Measurements from ENCODE around the gene RELN. TPM values are rescaled to one million over a fixed set of nuclear protein-coding genes. Genes with fewer than 3 reads are reported as not detected.
A peak's percentile ranks its signal among the peaks of the same experiment; 100 is the strongest.

RELN gene
- total and polyA plus RNA-seq, 2 of the 13 experiments (the other 11 are each of a cell fraction or from before 2014, with no cell fraction given), result 315 to 332 TPM

DNA sequence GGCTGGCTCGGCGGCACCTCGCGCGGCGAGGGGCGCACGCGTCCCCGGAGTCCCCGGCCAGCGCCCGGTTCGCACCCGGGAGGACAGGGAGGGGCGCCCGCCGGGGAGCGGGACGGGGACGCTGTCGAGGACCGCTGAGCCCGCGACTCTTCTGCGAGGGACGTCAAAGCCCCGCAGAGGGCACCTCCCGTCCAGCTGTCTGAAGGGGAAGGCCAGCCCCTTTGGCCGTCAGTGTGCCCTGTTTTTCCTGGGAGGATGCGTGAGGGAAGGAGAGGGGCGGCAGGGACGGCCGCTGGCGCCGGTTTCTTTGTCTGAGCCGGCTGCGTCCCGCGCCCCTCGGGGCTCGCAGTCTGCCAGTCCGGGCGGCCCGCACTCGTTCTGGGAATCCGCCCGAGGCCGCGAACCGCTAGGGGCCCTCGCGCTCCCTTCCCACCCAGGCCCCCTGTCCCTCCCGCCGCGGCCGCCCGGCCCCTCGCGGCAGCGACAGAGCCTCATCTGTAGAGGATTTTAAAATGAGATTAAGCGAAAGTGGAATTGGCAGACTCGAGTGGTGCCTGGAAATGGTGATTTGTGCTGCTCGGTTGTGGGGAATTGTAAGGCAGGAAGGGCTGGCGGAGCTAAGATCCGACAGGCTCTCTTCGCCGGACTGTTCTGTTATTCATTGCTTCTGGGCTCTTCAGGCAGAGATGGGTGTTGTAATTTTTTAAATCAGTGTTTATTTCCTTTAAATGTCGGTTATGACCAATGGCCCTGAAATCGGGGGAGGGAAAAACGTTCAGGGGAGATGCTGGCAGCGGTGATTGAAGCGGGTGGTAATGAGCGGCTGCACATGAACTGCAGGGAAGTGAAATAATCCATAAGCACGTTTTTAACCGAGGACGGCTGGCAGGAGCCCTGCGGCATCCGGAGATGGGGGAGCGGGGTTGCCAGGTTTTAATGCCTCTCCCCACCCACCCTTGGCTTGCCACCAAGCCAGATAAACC lies 618 bp upstream of the RELN start (continued):
- TF ChIP-seq, protein P1, sequence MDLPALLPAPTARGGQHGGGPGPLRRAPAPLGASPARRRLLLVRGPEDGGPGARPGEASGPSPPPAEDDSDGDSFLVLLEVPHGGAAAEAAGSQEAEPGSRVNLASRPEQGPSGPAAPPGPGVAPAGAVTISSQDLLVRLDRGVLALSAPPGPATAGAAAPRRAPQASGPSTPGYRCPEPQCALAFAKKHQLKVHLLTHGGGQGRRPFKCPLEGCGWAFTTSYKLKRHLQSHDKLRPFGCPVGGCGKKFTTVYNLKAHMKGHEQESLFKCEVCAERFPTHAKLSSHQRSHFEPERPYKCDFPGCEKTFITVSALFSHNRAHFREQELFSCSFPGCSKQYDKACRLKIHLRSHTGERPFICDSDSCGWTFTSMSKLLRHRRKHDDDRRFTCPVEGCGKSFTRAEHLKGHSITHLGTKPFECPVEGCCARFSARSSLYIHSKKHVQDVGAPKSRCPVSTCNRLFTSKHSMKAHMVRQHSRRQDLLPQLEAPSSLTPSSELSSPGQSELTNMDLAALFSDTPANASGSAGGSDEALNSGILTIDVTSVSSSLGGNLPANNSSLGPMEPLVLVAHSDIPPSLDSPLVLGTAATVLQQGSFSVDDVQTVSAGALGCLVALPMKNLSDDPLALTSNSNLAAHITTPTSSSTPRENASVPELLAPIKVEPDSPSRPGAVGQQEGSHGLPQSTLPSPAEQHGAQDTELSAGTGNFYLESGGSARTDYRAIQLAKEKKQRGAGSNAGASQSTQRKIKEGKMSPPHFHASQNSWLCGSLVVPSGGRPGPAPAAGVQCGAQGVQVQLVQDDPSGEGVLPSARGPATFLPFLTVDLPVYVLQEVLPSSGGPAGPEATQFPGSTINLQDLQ (CRISPR knock-in tag; IDR thresholded peaks at IDR 0.05), result no peak
- no peak for TF ChIP-seq ZNF337 (CRISPR knock-in tag; IDR thresholded peaks at IDR 0.05; ENCODE audit: borderline replicate concordance, low read depth)
- TF ChIP-seq, protein P2, sequence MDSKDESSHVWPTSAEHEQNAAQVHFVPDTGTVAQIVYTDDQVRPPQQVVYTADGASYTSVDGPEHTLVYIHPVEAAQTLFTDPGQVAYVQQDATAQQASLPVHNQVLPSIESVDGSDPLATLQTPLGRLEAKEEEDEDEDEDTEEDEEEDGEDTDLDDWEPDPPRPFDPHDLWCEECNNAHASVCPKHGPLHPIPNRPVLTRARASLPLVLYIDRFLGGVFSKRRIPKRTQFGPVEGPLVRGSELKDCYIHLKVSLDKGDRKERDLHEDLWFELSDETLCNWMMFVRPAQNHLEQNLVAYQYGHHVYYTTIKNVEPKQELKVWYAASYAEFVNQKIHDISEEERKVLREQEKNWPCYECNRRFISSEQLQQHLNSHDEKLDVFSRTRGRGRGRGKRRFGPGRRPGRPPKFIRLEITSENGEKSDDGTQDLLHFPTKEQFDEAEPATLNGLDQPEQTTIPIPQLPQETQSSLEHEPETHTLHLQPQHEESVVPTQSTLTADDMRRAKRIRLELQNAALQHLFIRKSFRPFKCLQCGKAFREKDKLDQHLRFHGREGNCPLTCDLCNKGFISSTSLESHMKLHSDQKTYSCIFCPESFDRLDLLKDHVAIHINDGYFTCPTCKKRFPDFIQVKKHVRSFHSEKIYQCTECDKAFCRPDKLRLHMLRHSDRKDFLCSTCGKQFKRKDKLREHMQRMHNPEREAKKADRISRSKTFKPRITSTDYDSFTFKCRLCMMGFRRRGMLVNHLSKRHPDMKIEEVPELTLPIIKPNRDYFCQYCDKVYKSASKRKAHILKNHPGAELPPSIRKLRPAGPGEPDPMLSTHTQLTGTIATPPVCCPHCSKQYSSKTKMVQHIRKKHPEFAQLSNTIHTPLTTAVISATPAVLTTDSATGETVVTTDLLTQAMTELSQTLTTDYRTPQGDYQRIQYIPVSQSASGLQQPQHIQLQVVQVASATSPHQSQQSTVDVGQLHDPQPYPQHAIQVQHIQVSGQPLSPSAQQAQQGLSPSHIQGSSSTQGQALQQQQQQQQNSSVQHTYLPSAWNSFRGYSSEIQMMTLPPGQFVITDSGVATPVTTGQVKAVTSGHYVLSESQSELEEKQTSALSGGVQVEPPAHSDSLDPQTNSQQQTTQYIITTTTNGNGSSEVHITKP (CRISPR knock-in tag; IDR thresholded peaks at IDR 0.05; ENCODE audit: low read depth), result no peak
- TF ChIP-seq PRDM4 (CRISPR knock-in tag; IDR thresholded peaks at IDR 0.05; ENCODE audit: borderline replicate concordance), result no peak
- TF ChIP-seq AGO2 (optimal IDR thresholded peaks at IDR 0.05; ENCODE audit: low read depth, low read length), result no peak
- no peak for TF ChIP-seq ZNF24 (IDR thresholded peaks at IDR 0.05)
- peak; percentile 25 for TF ChIP-seq STAG1 (CRISPR knock-in tag; IDR thresholded peaks at IDR 0.05)
- TF ChIP-seq MIER2 (CRISPR knock-in tag; IDR thresholded peaks at IDR 0.05), result no peak
- no peak for TF ChIP-seq ZNF205 (CRISPR knock-in tag; IDR thresholded peaks at IDR 0.05)
- TF ChIP-seq, protein P3, sequence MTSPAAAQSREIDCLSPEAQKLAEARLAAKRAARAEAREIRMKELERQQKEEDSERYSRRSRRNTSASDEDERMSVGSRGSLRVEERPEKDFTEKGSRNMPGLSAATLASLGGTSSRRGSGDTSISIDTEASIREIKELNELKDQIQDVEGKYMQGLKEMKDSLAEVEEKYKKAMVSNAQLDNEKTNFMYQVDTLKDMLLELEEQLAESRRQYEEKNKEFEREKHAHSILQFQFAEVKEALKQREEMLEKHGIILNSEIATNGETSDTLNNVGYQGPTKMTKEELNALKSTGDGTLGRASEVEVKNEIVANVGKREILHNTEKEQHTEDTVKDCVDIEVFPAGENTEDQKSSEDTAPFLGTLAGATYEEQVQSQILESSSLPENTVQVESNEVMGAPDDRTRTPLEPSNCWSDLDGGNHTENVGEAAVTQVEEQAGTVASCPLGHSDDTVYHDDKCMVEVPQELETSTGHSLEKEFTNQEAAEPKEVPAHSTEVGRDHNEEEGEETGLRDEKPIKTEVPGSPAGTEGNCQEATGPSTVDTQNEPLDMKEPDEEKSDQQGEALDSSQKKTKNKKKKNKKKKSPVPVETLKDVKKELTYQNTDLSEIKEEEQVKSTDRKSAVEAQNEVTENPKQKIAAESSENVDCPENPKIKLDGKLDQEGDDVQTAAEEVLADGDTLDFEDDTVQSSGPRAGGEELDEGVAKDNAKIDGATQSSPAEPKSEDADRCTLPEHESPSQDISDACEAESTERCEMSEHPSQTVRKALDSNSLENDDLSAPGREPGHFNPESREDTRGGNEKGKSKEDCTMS (CRISPR knock-in tag; conservative IDR thresholded peaks at IDR 0.05), result no peak
- TF ChIP-seq ZNF572 (CRISPR knock-in tag; IDR thresholded peaks at IDR 0.05), result no peak
- 0 out of 2 replicates have a peak, but pooled peaks have one; percentile 38 for TF ChIP-seq ZNF232 (CRISPR knock-in tag; IDR thresholded peaks at IDR 0.05; ENCODE audit: borderline replicate concordance)
- TF ChIP-seq ATM (IDR thresholded peaks at IDR 0.05; ENCODE audit: borderline replicate concordance), result no peak
- no peak for TF ChIP-seq ZBTB44 (CRISPR knock-in tag; IDR thresholded peaks at IDR 0.05)
